GM23338 (cell line): Measurements from ENCODE around the gene HPS6. TPM values are rescaled to one million over a fixed set of nuclear protein-coding genes. Genes with fewer than 3 reads are reported as not detected.

Experiments used
- ATAC-seq: fragments of 200-7000 bp; cut with Tn5 transposase; 3 replicates; pipeline ENCODE4 v1.9.1; 2020
- DNase-seq: peaks from one replicate; pipeline ENCODE4 v3.0.0-alpha.2; 2015; ENCODE audit warnings: low spot score
- H2AFZ ChIP-seq: fragments of 200-600 bp; sonication (generic); 2 replicates; pipeline ENCODE4 v1.8.0; 2016; ENCODE audit warnings: antibody characterized with exemption, mild to moderate bottlenecking, moderate library complexity
- H3F3A ChIP-seq: fragments of 200-600 bp; sonication (generic); replicated peaks from 2 replicates; pipeline ENCODE4 v1.8.0; 2017; ENCODE audit warnings: antibody characterized with exemption, mixed run types, low read depth
- H3K27ac ChIP-seq: fragments of 200-600 bp; sonication (generic); 2 replicates; pipeline ENCODE4 v1.6.1; 2016; ENCODE audit warnings: low read depth
- H3K27me3 ChIP-seq: fragments of 200-600 bp; sonication (generic); 2 replicates; pipeline ENCODE4 v1.8.0; 2016; ENCODE audit warnings: mild to moderate bottlenecking, mixed run types, moderate library complexity; ENCODE audit not compliant: insufficient read depth
- H3K36me3 ChIP-seq: fragments of 200-600 bp; sonication (generic); 2 replicates; pipeline ENCODE4 v1.8.0; 2016; ENCODE audit warnings: mild to moderate bottlenecking; ENCODE audit not compliant: insufficient read depth
- H3K4me1 ChIP-seq: fragments of 200-600 bp; sonication (generic); 2 replicates; pipeline ENCODE4 v1.8.0; 2016; ENCODE audit warnings: mild to moderate bottlenecking, moderate library complexity; ENCODE audit not compliant: insufficient read depth
- H3K4me2 ChIP-seq: fragments of 200-600 bp; sonication (generic); 2 replicates; pipeline ENCODE4 v1.7.1; 2017; ENCODE audit warnings: mixed run types
- H3K4me3 ChIP-seq: fragments of 200-600 bp; sonication (generic); 2 replicates; pipeline ENCODE4 v1.6.1; 2016; ENCODE audit warnings: mixed run types
- H3K79me2 ChIP-seq: fragments of 200-600 bp; sonication (generic); replicated peaks from 2 replicates; pipeline ENCODE4 v1.8.0; 2017; ENCODE audit warnings: mild to moderate bottlenecking; ENCODE audit not compliant: insufficient read depth
- H3K9me2 ChIP-seq: fragments of 200-600 bp; sonication (generic); 2 replicates; pipeline ENCODE4 v1.8.0; 2017; ENCODE audit not compliant: insufficient read depth
- H4K20me1 ChIP-seq: fragments of 200-600 bp; sonication (generic); replicated peaks from 2 replicates; pipeline ENCODE4 v1.8.0; 2017; ENCODE audit warnings: mild to moderate bottlenecking; ENCODE audit not compliant: insufficient read depth
- H3K27ac Mint-ChIP-seq: 2 replicates; pipeline ENCODE4 v1.8.0; 2020; ENCODE audit warnings: inconsistent platforms, mild to moderate bottlenecking, moderate library complexity, mixed read lengths
- H3K27me3 Mint-ChIP-seq: 3 replicates; pipeline ENCODE4 v1.8.0; 2022; ENCODE audit warnings: low read depth, mild to moderate bottlenecking, moderate library complexity, mixed read lengths, inconsistent platforms; ENCODE audit not compliant: insufficient read depth, poor library complexity
- H3K36me3 Mint-ChIP-seq: 3 replicates; pipeline ENCODE4 v1.8.0; 2021; ENCODE audit warnings: low read depth, mild to moderate bottlenecking, inconsistent platforms, moderate library complexity, mixed read lengths
- H3K4me1 Mint-ChIP-seq: 3 replicates; pipeline ENCODE4 v1.8.0; 2020; ENCODE audit warnings: mild to moderate bottlenecking, inconsistent platforms, mixed read lengths
- H3K4me3 Mint-ChIP-seq: 3 replicates; pipeline ENCODE4 v1.8.0; 2021; ENCODE audit warnings: moderate library complexity, mild to moderate bottlenecking, inconsistent platforms, mixed read lengths
- H3K9me3 Mint-ChIP-seq: 3 replicates; pipeline ENCODE4 v1.8.0; 2020; ENCODE audit warnings: moderate library complexity, mild to moderate bottlenecking, inconsistent platforms, mixed read lengths
- CTCF ChIP-seq, 2 experiments: fragments of 200-600 bp in 1 of 2; sonication (generic) in 1 of 2; conservative IDR thresholded peaks; 2 replicates each; pipeline versions ENCODE4 v1.5.1 to v1.6.1; 2016 to 2017; ENCODE audit warnings: antibody characterized with exemption in 2 of 2, low read depth in 2 of 2, mild to moderate bottlenecking in 2 of 2, moderate library complexity in 1 of 2
- EZH2 ChIP-seq: fragments of 200-600 bp; sonication (generic); IDR thresholded peaks from one replicate; pipeline ENCODE4 v1.8.0; 2017; ENCODE audit warnings: antibody characterized with exemption, mild to moderate bottlenecking, low read depth; ENCODE audit not compliant: unreplicated experiment
- EZH2phosphoT487 ChIP-seq: fragments of 200-600 bp; sonication (generic); IDR thresholded peaks from one replicate; pipeline ENCODE4 v1.8.1; 2018; ENCODE audit warnings: antibody characterized with exemption; ENCODE audit not compliant: unreplicated experiment
- JUNB ChIP-seq: IDR thresholded peaks from one replicate; pipeline ENCODE4 v1.6.1; 2016; ENCODE audit warnings: antibody characterized with exemption; ENCODE audit not compliant: unreplicated experiment
- POLR2AphosphoS5 ChIP-seq: IDR thresholded peaks from 2 replicates; pipeline ENCODE4 v1.6.1; 2016; ENCODE audit warnings: antibody characterized with exemption, low read depth
- REST ChIP-seq: IDR thresholded peaks from one replicate; pipeline ENCODE4 v1.6.1; 2018; ENCODE audit warnings: antibody characterized with exemption; ENCODE audit not compliant: unreplicated experiment
- STAT1 ChIP-seq: IDR thresholded peaks from one replicate; pipeline ENCODE4 v1.6.1; 2016; ENCODE audit warnings: antibody characterized with exemption; ENCODE audit not compliant: unreplicated experiment
- polyA plus RNA-seq: library from polyadenylated mRNA; unstranded; fragments of >200 nt; fragmentation: Nextera tagmentation; extraction: Ambion mirVana; gene quantifications from 2 replicates; pipeline ENCODE4 v1.2.1, GENCODE V29; 2016
- total RNA-seq: library from RNA; depleted of rRNA; stranded (reverse); fragments of >200 nt; shearing (Covaris generic); gene quantifications from 2 replicates; pipeline ENCODE4 v1.2.3, GENCODE V29; 2014

Gene HPS6
- total and polyA plus RNA-seq, 2 experiments from 2014 or later = 4.2 to 28.7 TPM

- Histone ChIP-seq H3K4me2 (peak overlapping the region; percentile 97), H2AFZ (no peak overlapping the region), H3K4me3 (peak overlapping the region; percentile 95), H3K4me1 (peaks cover 38% of the 10 kb centered on the region), H3K27me3 (no peaks in the 10 kb centered on the region), H3K9me2 (no peaks in the 10 kb centered on the region), H4K20me1 (peaks cover 39% of the 10 kb centered on the region), H3F3A (peaks cover 25% of the 10 kb centered on the region; the same call in 1 of the 2 replicates), H3K36me3 (peaks cover 30% of the 10 kb centered on the region), H3K79me2 (peaks cover 60% of the 10 kb centered on the region), H3K27ac (0 out of 2 replicates have a peak overlapping the region, but pooled peaks have one; percentile 39)
- Mint-ChIP-seq H3K27me3 (peaks cover 11% of the 10 kb centered on the region), H3K36me3 (peaks cover 48% of the 10 kb centered on the region), H3K27ac (no peak overlapping the region; the same call in 1 of the 2 replicates), H3K4me1 (peaks cover 47% of the 10 kb centered on the region), H3K9me3 (no peaks in the 10 kb centered on the region; the same call in 1 of the 3 replicates), H3K4me3 (peak overlapping the region; percentile 89; the same call in 2 of the 3 replicates)
- TF ChIP-seq CTCF (conservative IDR thresholded peaks at IDR 0.05; ENCODE audit: low read depth in 2 of 2) (peak; percentile 58 to 65), EZH2phosphoT487 (no peak)
- ATAC-seq (peak; percentile 14), DNase-seq (peak; percentile 77)
Measured at GRCh38 chr10:102112210-102112817, 47.2 kb downstream of the HPS6 start.

- Mint-ChIP-seq H3K27ac (peak overlapping the region; percentile 84), H3K4me1 (peaks cover 58% of the 10 kb centered on the region), H3K9me3 (no peaks in the 10 kb centered on the region; the same call in 1 of the 3 replicates), H3K36me3 (peaks cover 42% of the 10 kb centered on the region), H3K27me3 (peaks cover 16% of the 10 kb centered on the region), H3K4me3 (peak overlapping the region; percentile 89)
- Histone ChIP-seq H2AFZ (no peak overlapping the region), H3F3A (peaks cover 25% of the 10 kb centered on the region; the same call in 1 of the 2 replicates), H3K36me3 (peaks cover 27% of the 10 kb centered on the region), H3K4me2 (peak overlapping the region; percentile 97), H3K4me3 (peak overlapping the region; percentile 95), H3K27me3 (no peaks in the 10 kb centered on the region), H3K9me2 (no peaks in the 10 kb centered on the region), H4K20me1 (peaks cover 38% of the 10 kb centered on the region), H3K79me2 (peaks cover 71% of the 10 kb centered on the region), H3K27ac (peak overlapping the region; percentile 39; the same call in 1 of the 2 replicates), H3K4me1 (peaks cover 48% of the 10 kb centered on the region)
- no peak for DNase-seq
- ATAC-seq = no peak
- no peak for TF ChIP-seq POLR2AphosphoS5
- TF ChIP-seq STAT1 = no peak
- TF ChIP-seq REST = no peak
- no peak for TF ChIP-seq JUNB
- no peak for TF ChIP-seq EZH2
Measured at GRCh38 chr10:102113261-102113955, 48.3 kb downstream of the HPS6 start.
